Measurements from ENCODE around the gene LCTL. TPM values are rescaled to one million over a fixed set of nuclear protein-coding genes. Genes with fewer than 3 reads are reported as not detected.

Gene LCTL
- total RNA-seq, 1 donor from 2014 or later: not detected

GRCh38 chr15:66569461-66570137, 3.8 kb upstream of the LCTL start:
- Histone ChIP-seq H3K27me3 (ENCODE audit: control insufficient read depth in 3 of 3, insufficient read depth in 3 of 3, low read length in 3 of 3) (no peaks in the 10 kb centered on the region), H3K36me3 (ENCODE audit: control insufficient read depth in 3 of 3, insufficient read depth in 3 of 3, low read length in 3 of 3) (no peaks in the 10 kb centered on the region), H3K9me3 (ENCODE audit: control insufficient read depth in 3 of 3, low read length in 3 of 3) (no peaks in the 10 kb centered on the region), H3K4me3 (ENCODE audit: low read length in 3 of 3) (no peak overlapping the region), H3K27ac (ENCODE audit: low read depth, low read length) (no peak overlapping the region), H3K9ac (ENCODE audit: low read depth in 1 of 3, low read length in 3 of 3) (no peak overlapping the region), H3K4me1 (ENCODE audit: control insufficient read depth in 3 of 3, insufficient read depth in 3 of 3, low read length in 3 of 3) (peaks cover 0 to 3% (median 0%) of the 10 kb centered on the region in 3 donors)

- Histone ChIP-seq H3K27ac (ENCODE audit: low read depth, low read length) (no peak overlapping the region), H3K4me1 (ENCODE audit: control insufficient read depth in 3 of 3, insufficient read depth in 3 of 3, low read length in 3 of 3) (peaks cover 0 to 3% (median 0%) of the 10 kb centered on the region in 3 donors), H3K36me3 (ENCODE audit: control insufficient read depth in 3 of 3, insufficient read depth in 3 of 3, low read length in 3 of 3) (no peaks in the 10 kb centered on the region), H3K27me3 (ENCODE audit: control insufficient read depth in 3 of 3, insufficient read depth in 3 of 3, low read length in 3 of 3) (no peaks in the 10 kb centered on the region), H3K9ac (ENCODE audit: low read depth in 1 of 3, low read length in 3 of 3) (no peak overlapping the region), H3K9me3 (ENCODE audit: control insufficient read depth in 3 of 3, low read length in 3 of 3) (no peaks in the 10 kb centered on the region), H3K4me3 (ENCODE audit: low read length in 3 of 3) (no peak overlapping the region)
Observed at GRCh38 chr15:66567897-66568296, 2.1 kb upstream of the LCTL start.

GRCh38 chr15:66566963-66567531, 1.2 kb upstream of the LCTL start:
- Histone ChIP-seq H3K4me1 (ENCODE audit: control insufficient read depth in 3 of 3, insufficient read depth in 3 of 3, low read length in 3 of 3) (peaks cover 0 to 3% (median 0%) of the 10 kb centered on the region in 3 donors), H3K9ac (ENCODE audit: low read depth in 1 of 3, low read length in 3 of 3) (no peak overlapping the region), H3K36me3 (ENCODE audit: control insufficient read depth in 3 of 3, insufficient read depth in 3 of 3, low read length in 3 of 3) (no peaks in the 10 kb centered on the region), H3K27me3 (ENCODE audit: control insufficient read depth in 3 of 3, insufficient read depth in 3 of 3, low read length in 3 of 3) (no peaks in the 10 kb centered on the region), H3K9me3 (ENCODE audit: control insufficient read depth in 3 of 3, low read length in 3 of 3) (no peaks in the 10 kb centered on the region), H3K4me3 (ENCODE audit: low read length in 3 of 3) (no peak overlapping the region), H3K27ac (ENCODE audit: low read depth, low read length) (no peak overlapping the region)

GRCh38 chr15:66565141-66565641, 607 bp downstream of the LCTL start:
- Histone ChIP-seq H3K27ac (ENCODE audit: low read depth, low read length) (no peak overlapping the region), H3K9me3 (ENCODE audit: control insufficient read depth in 3 of 3, low read length in 3 of 3) (no peaks in the 10 kb centered on the region), H3K4me1 (ENCODE audit: control insufficient read depth in 3 of 3, insufficient read depth in 3 of 3, low read length in 3 of 3) (peaks cover 0 to 3% (median 0%) of the 10 kb centered on the region in 3 donors), H3K4me3 (ENCODE audit: low read length in 3 of 3) (no peak overlapping the region), H3K36me3 (ENCODE audit: control insufficient read depth in 3 of 3, insufficient read depth in 3 of 3, low read length in 3 of 3) (no peaks in the 10 kb centered on the region), H3K9ac (ENCODE audit: low read depth in 1 of 3, low read length in 3 of 3) (no peak overlapping the region), H3K27me3 (ENCODE audit: control insufficient read depth in 3 of 3, insufficient read depth in 3 of 3, low read length in 3 of 3) (no peaks in the 10 kb centered on the region)

GRCh38 chr15:66564136-66565041, 1.4 kb downstream of the LCTL start:
- no peak overlapping the region for H3K9ac ChIP-seq (ENCODE audit: low read depth in 1 of 3, low read length in 3 of 3)
- H3K9me3 ChIP-seq (ENCODE audit: control insufficient read depth in 3 of 3, low read length in 3 of 3): no peaks in the 10 kb centered on the region
- H3K27me3 ChIP-seq (ENCODE audit: control insufficient read depth in 3 of 3, insufficient read depth in 3 of 3, low read length in 3 of 3): no peaks in the 10 kb centered on the region
- H3K4me1 ChIP-seq (ENCODE audit: control insufficient read depth in 3 of 3, insufficient read depth in 3 of 3, low read length in 3 of 3): peaks cover 0 to 3% (median 0%) of the 10 kb centered on the region in 3 donors
- H3K36me3 ChIP-seq (ENCODE audit: control insufficient read depth in 3 of 3, insufficient read depth in 3 of 3, low read length in 3 of 3): no peaks in the 10 kb centered on the region
- H3K27ac ChIP-seq (ENCODE audit: low read depth, low read length): no peak overlapping the region
- H3K4me3 ChIP-seq (ENCODE audit: low read length in 3 of 3): no peak overlapping the region

GRCh38 chr15:66563566-66564110, 2.2 kb downstream of the LCTL start:
- H3K9ac ChIP-seq (ENCODE audit: low read depth in 1 of 3, low read length in 3 of 3): no peak overlapping the region
- no peak overlapping the region for H3K4me3 ChIP-seq (ENCODE audit: low read length in 3 of 3)
- H3K4me1 ChIP-seq (ENCODE audit: control insufficient read depth in 3 of 3, insufficient read depth in 3 of 3, low read length in 3 of 3): peaks cover 0 to 3% (median 0%) of the 10 kb centered on the region in 3 donors
- no peak overlapping the region for H3K27ac ChIP-seq (ENCODE audit: low read depth, low read length)
- H3K27me3 ChIP-seq (ENCODE audit: control insufficient read depth in 3 of 3, insufficient read depth in 3 of 3, low read length in 3 of 3): no peaks in the 10 kb centered on the region
- no peaks in the 10 kb centered on the region for H3K36me3 ChIP-seq (ENCODE audit: control insufficient read depth in 3 of 3, insufficient read depth in 3 of 3, low read length in 3 of 3)
- no peaks in the 10 kb centered on the region for H3K9me3 ChIP-seq (ENCODE audit: control insufficient read depth in 3 of 3, low read length in 3 of 3)

GRCh38 chr15:66563126-66563525, 2.7 kb downstream of the LCTL start:
- no peak overlapping the region for H3K4me3 ChIP-seq (ENCODE audit: low read length in 3 of 3)
- H3K9me3 ChIP-seq (ENCODE audit: control insufficient read depth in 3 of 3, low read length in 3 of 3): no peaks in the 10 kb centered on the region
- peaks cover 0 to 3% (median 0%) of the 10 kb centered on the region in 3 donors for H3K4me1 ChIP-seq (ENCODE audit: control insufficient read depth in 3 of 3, insufficient read depth in 3 of 3, low read length in 3 of 3)
- no peaks in the 10 kb centered on the region for H3K36me3 ChIP-seq (ENCODE audit: control insufficient read depth in 3 of 3, insufficient read depth in 3 of 3, low read length in 3 of 3)
- no peaks in the 10 kb centered on the region for H3K27me3 ChIP-seq (ENCODE audit: control insufficient read depth in 3 of 3, insufficient read depth in 3 of 3, low read length in 3 of 3)
- H3K27ac ChIP-seq (ENCODE audit: low read depth, low read length): no peak overlapping the region
- H3K9ac ChIP-seq (ENCODE audit: low read depth in 1 of 3, low read length in 3 of 3): no peak overlapping the region

DNA sequence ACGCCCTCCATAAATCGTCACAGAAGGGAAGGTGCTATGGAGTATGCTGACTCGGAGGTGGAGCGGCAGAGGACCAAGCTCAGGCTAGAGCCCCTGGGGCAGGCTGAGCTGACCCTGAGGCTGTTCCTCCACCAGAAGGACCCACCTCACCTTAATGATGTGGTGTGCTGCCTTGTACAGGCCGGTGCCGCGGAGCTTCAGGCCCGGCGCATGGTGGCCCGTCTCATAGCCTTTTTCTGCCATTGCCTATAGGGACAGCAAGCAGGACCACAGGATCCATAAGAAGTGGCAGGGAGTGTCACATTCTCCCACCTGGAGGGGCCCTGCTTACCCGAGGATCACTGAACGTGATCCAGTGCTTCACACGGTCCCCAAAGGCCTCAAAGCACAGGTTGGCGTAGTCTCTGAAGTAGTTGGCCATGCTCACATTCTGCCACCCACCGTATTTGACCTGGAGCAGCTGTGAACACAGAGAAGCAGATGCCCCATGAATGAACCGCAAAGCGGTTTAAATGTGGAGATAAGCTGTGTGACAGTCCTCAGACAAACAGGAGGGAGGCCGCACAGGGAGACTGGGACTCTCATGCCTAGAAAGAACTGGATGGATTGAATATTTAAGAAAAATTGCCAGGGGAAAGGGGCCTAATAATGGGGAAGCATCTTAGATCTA, 4.8 kb downstream of the LCTL start:
- Histone ChIP-seq H3K9me3 (ENCODE audit: control insufficient read depth in 3 of 3, low read length in 3 of 3) (no peaks in the 10 kb centered on the region), H3K9ac (ENCODE audit: low read depth in 1 of 3, low read length in 3 of 3) (no peak overlapping the region), H3K27me3 (ENCODE audit: control insufficient read depth in 3 of 3, insufficient read depth in 3 of 3, low read length in 3 of 3) (no peaks in the 10 kb centered on the region), H3K4me1 (ENCODE audit: control insufficient read depth in 3 of 3, insufficient read depth in 3 of 3, low read length in 3 of 3) (no peaks in the 10 kb centered on the region), H3K36me3 (ENCODE audit: control insufficient read depth in 3 of 3, insufficient read depth in 3 of 3, low read length in 3 of 3) (no peaks in the 10 kb centered on the region), H3K27ac (ENCODE audit: low read depth, low read length) (no peak overlapping the region), H3K4me3 (ENCODE audit: low read length in 3 of 3) (no peak overlapping the region)

DNA sequence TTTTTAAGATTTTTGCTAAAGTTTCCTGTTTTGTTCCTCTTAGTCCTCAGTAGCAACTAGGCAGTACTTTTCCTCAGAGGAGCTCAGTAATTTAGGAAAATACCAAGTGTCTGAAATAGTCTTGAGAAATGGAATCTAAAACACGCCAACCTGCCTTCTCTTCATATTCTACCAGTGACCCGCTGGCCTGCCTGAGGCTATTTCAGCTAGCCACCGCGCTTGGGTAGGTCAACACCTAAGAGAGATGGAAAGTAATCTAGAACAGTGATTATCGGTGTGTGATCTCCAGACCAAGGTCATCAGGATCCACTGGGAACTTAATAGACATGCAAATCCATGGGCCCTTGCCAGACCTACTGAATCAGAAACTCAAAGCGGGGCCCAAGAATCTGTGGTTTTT, 7.5 kb downstream of the LCTL start:
- no peaks in the 10 kb centered on the region for H3K36me3 ChIP-seq (ENCODE audit: control insufficient read depth in 3 of 3, insufficient read depth in 3 of 3, low read length in 3 of 3)
- H3K4me3 ChIP-seq (ENCODE audit: low read length in 3 of 3): no peak overlapping the region
- H3K9me3 ChIP-seq (ENCODE audit: control insufficient read depth in 3 of 3, low read length in 3 of 3): no peaks in the 10 kb centered on the region
- no peaks in the 10 kb centered on the region for H3K4me1 ChIP-seq (ENCODE audit: control insufficient read depth in 3 of 3, insufficient read depth in 3 of 3, low read length in 3 of 3)
- no peaks in the 10 kb centered on the region for H3K27me3 ChIP-seq (ENCODE audit: control insufficient read depth in 3 of 3, insufficient read depth in 3 of 3, low read length in 3 of 3)
- no peak overlapping the region for H3K27ac ChIP-seq (ENCODE audit: low read depth, low read length)
- no peak overlapping the region for H3K9ac ChIP-seq (ENCODE audit: low read depth in 1 of 3, low read length in 3 of 3)
